ENCODE measurements around the gene PTTG1IP. TPM values are rescaled to one million over a fixed set of nuclear protein-coding genes. Genes with fewer than 3 reads are reported as not detected.

The PTTG1IP gene
- total and polyA plus RNA-seq, 2 of the 13 experiments (the other 11 are each of a cell fraction or from before 2014, with no cell fraction given) = 161 to 700 TPM

GRCh38 chr21:44914176-44914874, 40.8 kb upstream of the PTTG1IP start (continued):
- TF ChIP-seq MED8 (CRISPR knock-in tag; IDR thresholded peaks at IDR 0.05; ENCODE audit: insufficient replicate concordance) (no peak), CERS6 (CRISPR knock-in tag; IDR thresholded peaks at IDR 0.05) (no peak), SAP130 (CRISPR knock-in tag; IDR thresholded peaks at IDR 0.05; ENCODE audit: low read depth) (peak; percentile 94), NR2C2 (CRISPR knock-in tag; IDR thresholded peaks at IDR 0.05; ENCODE audit: borderline replicate concordance) (peak; percentile 97), HCFC1 (IDR thresholded peaks at IDR 0.05; ENCODE audit: low read depth, low read length) (no peak), HNF4A (CRISPR knock-in tag; IDR thresholded peaks at IDR 0.05) (peak; percentile 90), RXRA (CRISPR knock-in tag; IDR thresholded peaks at IDR 0.05) (peak; percentile 89), IRF2 (CRISPR knock-in tag; IDR thresholded peaks at IDR 0.05) (peak; percentile 65; the same call in 1 of the 2 replicates), CBFB (CRISPR knock-in tag; IDR thresholded peaks at IDR 0.05) (peak; percentile 65; the same call in 1 of the 2 replicates), ZNF713 (CRISPR knock-in tag; IDR thresholded peaks at IDR 0.05) (no peak), PHF8 (CRISPR knock-in tag; IDR thresholded peaks at IDR 0.05) (peak; percentile 37; the same call in 1 of the 2 replicates), ESRRA (CRISPR knock-in tag; IDR thresholded peaks at IDR 0.05; ENCODE audit: low read depth) (peak; percentile 75; the same call in 1 of the 2 replicates), ZNF670 (CRISPR knock-in tag; IDR thresholded peaks at IDR 0.05; ENCODE audit: borderline replicate concordance) (no peak), ARID4A (CRISPR knock-in tag; IDR thresholded peaks at IDR 0.05; ENCODE audit: borderline replicate concordance) (peak; percentile 80), HDAC1 (CRISPR knock-in tag; IDR thresholded peaks at IDR 0.05) (peak; percentile 88), KIAA2018 (CRISPR knock-in tag; IDR thresholded peaks at IDR 0.05; ENCODE audit: borderline replicate concordance) (0 out of 2 replicates have a peak, but pooled peaks have one; percentile 43), ZNF7 (CRISPR knock-in tag; IDR thresholded peaks at IDR 0.05) (no peak)

Data from HepG2 (cell line).